HG02870 (cell line): ENCODE measurements around the gene CD300C.
"Not testable (repeated sequence)": the region's sequence is repeated elsewhere in the genome, so short reads cannot be mapped to it uniquely, and the experiment has no call there.

Experiments used
- ATAC-seq: cut with Tn5 transposase; IDR thresholded peaks from one replicate; pipeline ENCODE4 v1.9.1; 2021; ENCODE audit warnings: mild to moderate bottlenecking, moderate library complexity; ENCODE audit not compliant: unreplicated experiment

Gene CD300C

DNA sequence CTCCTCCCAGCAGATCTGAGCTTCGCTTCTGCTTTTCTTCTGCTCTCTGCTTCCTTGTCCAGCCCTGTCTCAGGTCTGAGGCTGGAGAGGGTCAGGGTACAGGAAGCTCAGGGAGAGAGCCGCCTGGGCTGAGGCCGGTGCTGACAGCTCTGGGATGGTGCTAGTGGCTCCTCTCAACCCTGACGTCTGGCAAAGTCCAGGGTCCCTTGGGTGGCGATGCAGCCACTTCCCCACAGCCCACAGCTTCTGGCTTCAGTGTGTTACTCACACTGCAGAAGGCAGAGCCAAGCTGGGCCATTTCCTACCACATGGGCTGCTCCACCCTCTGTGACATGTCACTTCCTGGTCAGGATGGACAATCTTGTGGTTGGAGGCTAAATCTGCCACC lies at the start of gene CD300C:
Gene CD300C, minus strand, starts transcription at position 273 of the 388 bp plus-strand sequence. CDS start 333 bp downstream, outside the sequence.
- no peak for ATAC-seq

DNA sequence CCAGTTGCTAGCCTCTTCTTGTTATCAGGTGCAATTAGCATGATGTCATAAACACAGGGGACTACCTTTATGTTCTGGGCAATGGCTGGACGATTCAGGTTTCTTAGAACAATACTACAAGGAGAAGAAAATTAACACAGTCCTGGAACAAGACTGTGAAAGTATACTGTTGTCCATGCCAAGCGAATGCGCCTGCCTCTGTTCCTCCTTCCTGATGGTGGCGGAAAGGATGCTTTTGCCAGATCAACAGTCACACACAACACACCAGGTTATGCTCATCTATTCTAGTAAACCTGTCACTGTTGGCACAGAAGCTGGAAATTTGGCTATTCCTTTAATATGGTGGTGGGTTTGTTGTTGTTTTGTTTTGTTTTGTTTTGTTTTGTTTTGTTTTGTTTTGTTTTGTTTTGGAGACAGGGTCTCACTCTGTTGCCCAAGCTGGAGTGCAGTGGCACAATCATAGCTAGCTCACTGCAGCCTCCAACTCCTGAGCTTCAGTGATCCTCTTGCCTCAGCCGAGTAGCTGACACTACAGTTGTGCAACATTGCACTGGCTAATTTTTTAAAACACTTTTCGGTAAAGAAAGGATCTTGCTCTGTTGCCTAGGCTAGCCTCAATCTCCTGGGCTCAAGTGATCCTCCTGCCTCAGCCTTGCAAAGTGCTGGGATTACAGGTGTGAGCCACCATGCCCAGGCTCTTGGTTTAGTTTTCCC lies 49.3 kb upstream of the CD300C start:
- ATAC-seq, result no peak

DNA sequence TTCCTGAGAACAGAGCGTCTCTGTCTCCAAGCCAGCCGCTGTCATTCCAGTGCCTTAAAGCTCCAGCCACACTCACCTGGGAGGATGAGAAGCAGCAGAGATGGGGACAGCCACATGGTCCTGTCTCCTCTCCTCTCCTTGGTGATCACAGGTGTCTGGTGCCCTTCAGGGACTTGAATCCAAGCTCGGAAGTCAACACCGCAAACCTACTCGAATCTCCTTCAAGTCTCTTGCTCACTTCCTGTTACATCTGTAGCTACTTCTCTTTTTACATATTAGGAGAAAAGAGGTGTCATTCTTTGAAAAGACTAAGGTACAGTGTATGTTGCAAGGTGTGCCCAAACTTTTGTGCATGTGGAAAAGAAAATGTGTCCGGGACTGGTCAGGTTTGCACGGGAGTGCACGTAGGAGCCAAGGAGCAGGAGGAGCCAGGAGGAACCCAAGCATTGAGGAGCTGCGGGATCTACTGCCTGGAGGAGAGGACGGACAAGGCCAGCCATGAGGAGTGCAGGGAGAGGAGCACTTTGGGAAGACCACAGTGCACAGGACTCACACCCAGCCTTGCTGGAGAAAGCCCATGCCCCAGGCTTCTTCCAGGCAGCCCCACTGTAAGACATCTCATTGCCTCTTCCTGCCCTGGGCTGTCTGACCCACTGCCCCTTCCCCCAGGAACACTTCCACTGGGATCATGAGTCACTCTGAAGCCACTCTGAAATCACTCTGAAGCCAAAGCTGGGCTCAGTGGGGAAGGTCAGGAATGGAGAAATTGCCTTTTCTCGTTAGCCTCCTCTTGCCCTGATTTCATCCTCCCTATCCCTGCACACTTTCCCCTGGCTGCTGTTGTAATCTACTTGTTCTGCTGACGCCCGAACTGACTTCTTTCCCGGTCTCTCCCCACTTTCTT lies 46.4 kb upstream of the CD300C start, which contains the start of gene CD300LD:
Gene CD300LD, minus strand, starts transcription at position 197 of the 904 bp plus-strand sequence. Its CDS starts 81 bp downstream, at position 116.
- no peak for ATAC-seq

DNA sequence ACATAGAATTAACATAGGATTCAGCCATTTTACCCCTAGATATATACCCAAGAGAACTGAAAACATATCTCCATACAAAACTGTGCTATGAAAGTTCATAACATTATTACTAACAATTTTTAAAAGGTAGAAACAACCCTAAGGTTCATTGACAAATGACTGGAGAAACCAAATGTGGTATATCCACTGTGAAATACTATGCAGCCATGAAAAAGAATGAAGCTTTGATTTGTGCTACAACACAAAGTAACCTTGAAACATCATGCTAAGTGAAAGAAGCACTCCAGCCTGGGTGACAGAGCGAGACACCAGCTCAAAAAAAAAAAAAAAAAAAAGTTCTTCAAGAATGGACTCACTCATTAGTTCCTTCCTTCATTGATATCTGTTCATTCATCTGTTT lies 45.6 kb upstream of the CD300C start:
- no peak for ATAC-seq

DNA sequence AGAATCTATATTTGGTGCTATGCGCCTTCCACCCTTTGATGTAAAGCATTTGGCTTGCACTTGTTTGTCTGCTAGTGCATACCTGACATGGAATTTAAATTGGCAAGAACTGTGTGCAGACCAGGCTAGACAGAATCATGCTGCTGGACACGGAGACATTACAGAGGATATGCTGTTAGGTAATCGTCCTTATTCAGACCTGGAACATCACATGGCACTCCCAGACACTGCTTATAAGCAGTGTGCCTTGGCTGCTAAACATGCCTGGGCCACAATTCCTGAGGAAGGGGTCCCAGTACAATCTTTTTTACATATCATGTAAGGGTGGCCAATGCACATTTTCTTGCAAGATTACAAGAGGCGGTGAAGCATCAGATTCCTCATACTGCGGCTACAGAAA lies 39.8 kb upstream of the CD300C start:
- no peak for ATAC-seq

DNA sequence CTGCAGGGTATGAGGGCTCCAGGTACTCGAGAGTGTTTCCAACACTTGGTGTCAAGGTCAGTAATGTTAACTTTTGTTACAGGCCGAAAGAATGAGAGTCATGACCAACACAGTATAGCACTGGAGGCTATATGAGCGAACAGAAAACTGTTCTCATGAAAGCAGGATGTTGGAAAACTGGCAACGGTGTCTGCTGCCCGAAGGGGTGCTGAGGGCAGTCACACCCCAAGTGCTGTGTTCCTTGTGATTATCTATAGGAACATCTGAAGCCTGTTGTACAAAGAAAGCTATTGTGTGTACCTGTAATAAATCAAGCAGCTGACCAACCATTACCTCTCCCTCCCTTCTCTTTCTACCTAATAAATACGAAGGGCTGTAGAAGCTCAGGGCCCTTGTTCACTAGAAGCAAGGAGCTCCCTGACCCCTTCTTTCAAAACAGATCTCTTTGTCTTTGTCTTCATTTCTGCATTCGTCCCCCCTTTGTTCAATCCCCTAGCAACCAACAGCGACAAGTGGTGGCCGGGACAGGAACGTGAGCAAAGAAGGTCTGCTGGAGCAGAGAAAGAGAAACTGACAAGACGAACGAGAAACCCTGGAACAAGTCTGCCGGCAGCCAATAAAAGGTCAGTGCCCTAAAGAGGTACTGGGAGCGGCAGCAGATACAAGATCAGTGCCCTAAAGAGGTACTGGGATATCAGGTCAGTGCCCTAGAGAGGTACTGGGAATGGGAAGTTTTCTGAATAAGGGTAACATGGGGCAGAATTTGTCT lies 38.6 kb upstream of the CD300C start:
- no peak for ATAC-seq

DNA sequence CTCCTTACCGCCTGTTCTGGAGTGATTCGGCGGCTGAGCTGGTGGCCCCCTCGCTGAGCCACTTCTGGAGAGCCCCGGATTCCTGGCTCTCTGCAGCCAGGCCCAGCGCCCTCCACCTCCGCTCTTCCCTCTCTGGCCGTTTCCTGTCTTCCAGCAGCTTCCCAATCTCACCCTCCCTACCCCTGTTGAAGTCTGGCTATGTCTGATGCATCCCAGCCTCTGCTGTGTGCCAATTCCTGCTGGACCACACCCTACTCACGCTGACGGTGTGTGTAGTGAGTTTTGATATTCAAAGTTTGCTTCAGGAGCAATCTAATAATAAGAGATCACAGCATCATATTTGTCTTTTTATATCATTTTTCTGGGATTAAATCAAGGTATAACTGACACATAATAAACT lies 36.7 kb upstream of the CD300C start:
- no peak for ATAC-seq

DNA sequence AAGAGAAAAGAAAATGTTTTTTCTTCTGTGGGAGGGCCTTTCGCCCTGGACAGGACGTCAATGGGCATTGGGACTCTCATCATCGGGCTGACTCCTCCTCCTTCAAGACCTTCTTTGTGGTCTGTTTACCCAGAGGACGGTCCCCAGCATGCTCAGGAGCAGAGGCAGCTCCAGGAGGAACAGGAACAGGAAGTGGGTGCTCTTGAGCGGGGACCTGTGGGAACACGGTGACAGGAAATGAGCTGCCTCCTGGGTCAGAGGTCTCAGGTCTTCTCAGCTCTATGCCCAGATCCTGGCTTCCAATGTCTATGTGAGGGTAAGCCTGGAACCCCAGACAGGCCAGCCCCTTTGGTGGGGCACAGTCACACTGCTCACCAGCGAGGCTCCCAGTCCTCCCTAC lies 34.0 kb upstream of the CD300C start:
- no peak for ATAC-seq

DNA sequence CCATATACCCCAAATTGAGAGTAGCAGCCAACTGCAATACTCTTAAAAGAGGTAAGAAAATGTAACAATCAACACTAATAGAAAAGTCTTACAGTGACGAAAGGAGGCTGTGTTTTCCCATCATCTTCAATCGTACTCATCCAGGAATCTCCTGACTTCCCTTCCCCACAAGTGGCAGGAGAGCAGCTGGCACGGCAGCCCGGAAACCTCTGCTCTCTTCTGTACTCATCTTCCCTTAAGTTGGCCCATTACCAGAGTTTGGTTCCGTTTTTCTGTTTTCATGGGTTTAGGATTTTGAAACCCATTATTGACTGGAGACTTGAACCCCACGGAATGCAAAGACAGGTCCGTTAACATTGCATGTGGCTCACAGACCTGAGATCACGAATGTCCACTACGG lies 33.1 kb upstream of the CD300C start:
- ATAC-seq, result no peak

DNA sequence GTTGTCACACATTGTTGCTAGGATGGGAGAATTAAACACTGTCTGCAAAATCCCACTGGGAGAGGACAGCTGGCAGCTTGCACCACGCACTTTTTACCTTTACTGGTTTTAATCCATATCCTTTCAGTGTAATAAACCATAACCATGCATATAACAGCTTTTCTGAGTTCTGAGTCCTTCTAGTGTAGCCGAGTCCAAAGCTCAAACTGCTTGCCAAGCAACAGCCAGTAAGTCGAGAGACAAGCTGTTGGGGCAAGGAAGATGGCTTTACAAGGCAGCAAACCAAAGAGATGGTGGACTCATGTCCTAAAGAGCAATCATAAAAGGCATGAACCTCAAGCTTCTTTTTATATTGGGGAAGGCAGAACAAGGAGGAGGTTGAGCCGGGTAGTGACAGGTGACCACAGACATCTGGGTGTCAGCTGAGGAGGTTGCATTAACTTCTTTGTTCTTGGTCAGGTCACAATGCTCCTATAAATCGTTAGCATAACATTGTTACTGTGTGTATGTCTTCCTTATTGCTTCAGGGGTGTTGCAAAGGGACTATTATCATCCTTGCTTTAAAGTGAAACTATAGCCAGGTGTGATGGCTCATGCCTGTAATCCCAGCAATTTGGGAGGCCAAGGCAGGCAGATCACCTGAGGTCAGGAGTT lies 28.7 kb upstream of the CD300C start:
- no peak for ATAC-seq

DNA sequence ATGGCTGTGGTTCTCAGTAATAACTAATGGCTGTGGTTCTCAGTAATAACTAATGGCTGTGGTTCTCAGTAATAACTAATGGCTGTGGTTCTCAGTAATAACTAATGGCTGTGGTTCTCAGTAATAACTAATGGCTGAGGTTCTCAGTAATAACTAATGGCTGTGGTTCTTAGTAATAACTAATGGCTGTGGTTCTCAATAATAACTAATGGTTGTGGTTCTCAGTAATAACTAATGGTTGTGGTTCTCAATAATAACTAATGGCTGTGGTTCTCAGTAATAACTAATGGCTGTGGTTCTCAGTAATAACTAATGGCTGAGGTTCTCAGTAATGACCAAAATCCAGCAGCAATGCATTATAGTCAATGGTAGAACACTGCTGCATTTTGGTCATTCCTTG lies 27.7 kb upstream of the CD300C start:
- ATAC-seq, result not testable (repeated sequence)

DNA sequence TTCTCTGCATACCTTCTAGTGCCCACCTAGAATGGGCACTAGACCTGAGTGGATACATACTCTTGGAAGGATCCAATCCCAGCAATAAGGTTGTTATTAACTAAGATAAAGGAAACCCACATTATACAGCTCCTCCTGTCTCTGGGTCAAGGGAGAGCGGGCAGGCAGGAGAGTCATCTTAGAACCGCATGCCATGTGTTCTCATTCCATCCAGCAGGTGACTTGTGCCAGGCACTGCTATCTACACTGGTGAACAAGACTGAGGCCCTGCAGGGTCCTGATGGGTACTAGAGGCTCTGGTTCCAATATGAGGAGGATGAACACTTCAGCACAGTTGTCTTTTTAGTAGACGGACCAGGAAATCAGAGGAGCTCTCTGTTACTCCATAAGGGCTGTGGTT lies 27.3 kb upstream of the CD300C start:
- no peak for ATAC-seq

DNA sequence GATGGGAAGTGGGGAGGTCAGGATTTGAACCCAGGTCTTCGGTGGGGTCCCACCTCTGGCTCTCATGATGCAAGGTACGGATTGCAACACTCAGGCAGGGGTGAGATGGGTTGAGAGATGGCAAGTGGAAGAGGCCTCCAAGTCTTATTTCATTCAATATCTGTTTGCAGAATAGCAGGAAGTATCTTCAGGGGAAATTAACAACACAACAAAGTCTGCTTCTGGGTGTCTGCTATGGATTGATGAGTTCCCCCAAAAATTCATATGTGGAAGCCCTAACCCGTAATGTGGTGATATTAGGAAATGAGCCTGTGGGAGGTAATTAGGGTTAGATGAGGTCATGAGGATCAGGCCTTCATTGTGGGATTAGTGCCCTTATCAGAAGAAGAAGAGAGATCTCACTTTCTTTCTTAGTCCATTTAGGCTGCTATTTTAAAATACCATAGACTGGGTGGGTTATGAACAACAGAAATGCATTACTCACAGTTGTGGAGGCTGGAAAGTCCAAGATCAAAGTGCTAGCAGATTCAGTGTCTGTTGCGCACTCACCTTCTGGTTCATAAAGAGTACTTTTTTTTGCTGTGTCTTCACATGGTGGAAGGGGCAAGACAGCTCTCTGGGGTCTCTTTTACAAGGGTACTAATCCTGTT lies 25.8 kb upstream of the CD300C start:
- ATAC-seq, result no peak

DNA sequence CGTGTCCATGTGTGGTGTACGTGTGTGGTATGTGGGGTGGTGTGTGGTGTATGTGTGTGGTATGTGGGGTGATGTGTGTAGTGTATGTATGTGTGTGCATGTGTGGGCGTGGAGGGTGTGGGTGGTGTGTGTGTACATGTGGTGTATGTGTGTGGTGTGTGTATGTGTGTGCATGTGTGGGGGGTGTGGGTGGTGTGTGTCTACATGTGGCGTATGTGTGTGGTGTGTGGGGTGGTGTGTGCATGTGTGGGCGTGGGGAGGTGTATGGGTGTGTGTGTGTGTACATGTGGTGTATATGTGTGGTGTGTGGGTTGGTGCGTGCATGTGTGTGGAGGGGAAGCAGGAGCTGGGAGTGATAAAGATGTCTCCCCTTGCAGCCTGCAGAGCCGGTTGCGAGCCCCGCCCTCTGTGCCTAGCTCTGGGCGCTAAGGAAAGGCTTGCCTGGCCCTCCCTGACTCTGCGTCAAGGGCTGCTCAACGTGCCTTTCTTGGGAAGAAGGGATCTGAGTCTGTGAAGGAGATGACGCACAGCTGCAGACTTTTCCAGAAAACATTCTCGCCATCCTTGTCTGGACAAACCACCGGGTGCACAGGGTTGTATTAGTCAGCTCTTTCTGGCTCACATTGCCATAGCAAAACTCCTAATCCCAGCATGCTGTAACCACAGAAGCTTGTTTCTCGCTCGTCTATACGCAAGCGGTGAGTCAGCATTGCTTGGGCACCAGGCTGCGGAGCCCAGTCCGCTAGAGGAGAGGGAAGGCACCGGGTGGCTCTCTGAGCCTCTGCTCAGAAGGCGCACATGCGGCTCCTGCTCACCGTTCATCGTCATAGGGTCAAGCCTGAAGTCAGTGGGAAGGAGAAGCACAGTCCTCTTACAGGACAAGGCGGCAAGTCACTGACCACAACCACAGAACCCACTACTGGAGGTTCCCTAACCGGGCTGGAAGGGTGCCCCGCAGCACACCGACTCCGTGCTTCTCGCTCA lies 23.4 kb upstream of the CD300C start:
- ATAC-seq, result no peak

DNA sequence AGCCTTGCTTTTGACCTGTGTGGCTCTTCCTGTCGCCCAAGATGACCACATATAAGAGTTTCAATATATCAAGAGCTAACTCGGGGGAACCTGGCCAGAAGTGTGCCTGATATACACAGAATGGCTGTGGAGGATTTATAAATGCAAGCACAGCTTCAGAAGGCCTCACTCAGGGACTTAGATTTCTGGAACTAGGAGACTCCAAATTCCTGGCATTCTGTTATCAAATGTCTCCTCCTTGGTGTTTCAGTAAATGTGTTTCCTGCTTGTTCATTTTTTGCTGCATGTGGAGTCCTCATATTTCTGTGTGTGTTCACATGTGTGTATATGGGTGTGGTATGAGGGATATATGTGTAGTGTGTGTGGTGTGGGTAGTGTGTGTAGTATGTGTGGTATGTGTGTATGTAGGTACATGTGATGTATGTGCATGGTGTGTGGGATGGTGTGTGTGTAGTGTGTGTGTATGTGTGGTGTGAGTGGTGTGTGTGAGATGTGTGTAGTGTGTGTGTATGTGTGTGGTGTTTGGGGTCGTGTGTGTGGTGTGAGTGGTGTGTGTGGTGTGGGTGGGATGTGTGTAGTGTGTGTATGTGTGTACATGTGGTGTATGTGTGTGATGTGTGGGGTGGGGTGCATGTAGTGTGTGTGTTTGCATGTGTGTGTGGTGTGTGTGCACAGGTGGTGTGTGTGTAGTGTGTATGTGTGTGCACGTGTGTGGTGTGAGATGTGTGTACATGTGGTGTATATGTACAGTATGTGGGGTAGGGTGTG lies 22.4 kb upstream of the CD300C start:
- ATAC-seq, result no peak

DNA sequence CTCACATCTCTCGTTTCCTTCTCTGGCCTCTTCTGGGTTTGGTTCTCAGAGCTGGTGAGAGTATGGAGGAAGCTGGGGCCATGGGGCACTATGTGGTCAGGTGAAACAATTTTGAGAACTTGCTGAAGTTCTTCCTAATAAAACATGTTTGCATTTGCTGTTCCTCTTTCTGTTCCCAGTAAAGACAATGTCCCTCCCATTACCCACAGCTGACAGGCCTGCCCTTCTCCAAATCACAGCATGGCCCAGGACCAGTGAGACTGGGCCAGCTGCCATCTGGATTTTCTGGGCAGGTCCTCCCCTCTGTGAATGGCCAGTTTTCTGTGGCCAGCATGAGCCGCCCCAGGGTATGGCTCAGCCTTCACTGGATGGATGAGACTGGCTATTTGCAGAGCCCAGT lies 21.5 kb upstream of the CD300C start, which contains the start of gene CD300H:
Gene CD300H, minus strand, starts transcription at position 113 of the 400 bp plus-strand sequence.
- no peak for ATAC-seq

DNA sequence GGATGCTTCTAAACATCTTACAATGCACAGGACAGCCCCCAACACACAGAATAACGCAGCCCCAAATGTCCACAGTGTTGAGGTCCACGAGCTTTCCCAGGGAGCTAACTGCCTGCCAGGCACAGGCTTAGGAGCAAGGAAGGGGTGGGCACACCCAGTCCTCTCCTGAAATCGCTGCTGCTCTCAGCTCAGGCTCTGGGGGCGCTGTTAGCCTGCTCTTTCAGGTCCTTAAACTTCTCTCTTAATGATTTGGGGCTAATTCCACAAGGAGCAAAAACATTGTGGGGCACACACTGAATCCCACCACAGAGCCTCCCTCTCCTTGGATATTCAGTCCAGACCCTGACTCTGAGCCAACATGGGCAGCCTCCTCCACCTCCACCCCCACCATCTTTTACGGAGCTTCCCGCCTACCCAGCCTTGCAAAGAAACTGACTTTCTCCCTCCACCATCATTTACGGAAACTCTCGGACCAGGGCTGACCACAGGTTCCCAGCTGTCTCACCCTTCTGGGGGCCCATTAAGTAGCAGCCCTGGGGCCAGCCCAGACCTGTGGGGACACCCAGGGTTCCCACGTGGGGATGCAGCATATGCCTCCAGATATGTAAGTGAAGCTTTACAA lies 20.3 kb upstream of the CD300C start:
- ATAC-seq, result no peak

DNA sequence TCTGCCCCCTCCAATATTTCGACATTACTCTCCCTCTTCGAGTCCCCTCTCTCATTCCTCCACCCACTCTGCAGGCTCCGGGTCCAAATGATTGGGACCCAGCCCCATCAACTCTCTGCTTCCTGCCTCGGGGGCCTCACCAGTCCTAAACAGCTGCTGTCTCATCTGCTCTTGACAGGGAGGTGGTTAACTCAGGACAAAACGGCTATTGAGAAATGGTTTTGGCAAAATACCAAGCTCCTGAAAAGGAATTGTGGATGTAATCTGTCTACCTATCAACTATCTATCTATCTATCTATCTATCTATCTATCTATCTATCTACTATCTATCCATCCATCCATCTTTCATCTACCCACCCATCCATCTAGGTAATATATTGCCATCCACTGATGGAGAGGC lies 19.2 kb upstream of the CD300C start:
- no peak for ATAC-seq
